HepG2 (cell line): Measurements from ENCODE around the gene PLSCR1. TPM values are rescaled to one million over a fixed set of nuclear protein-coding genes. Genes with fewer than 3 reads are reported as not detected.

ENCODE experiments used
- ATAC-seq: fragments of 200-7000 bp; cut with Tn5 transposase; 3 replicates; pipeline ENCODE4 v1.9.1; 2020; ENCODE audit warnings: mild to moderate bottlenecking, moderate library complexity
- BruUV-seq: library from RNA; stranded (reverse); fragments of 400-500 nt; replicated peaks from 2 replicates; lab custom pipeline; 2021; lab: Mats Ljungman, UMichigan
- CTCF ChIA-PET: fragments of 300-600 bp; formaldehyde crosslinking; extraction: SDS; loops from one replicate; lab custom pipeline; 2021; ENCODE audit warnings: low total read pairs, inconsistent platforms, low intra/inter-chr PET ratio; lab: Yijun Ruan, JAX
- POLR2A ChIA-PET: fragments of 350-600 bp; sonication (Branson Sonifier 250); formaldehyde crosslinking; loops from one replicate; lab custom pipeline; 2020; ENCODE audit warnings: antibody characterized with exemption, inconsistent platforms; lab: Yijun Ruan, JAX
- DNase-seq: peaks from one replicate; pipeline ENCODE4 v3.0.0-alpha.2; 2015; ENCODE audit warnings: low spot score
- FAIRE-seq: peaks from 3 replicates; lab custom pipeline; 2011; peaks lifted over from hg19 to GRCh38; lab: Jason Lieb, UNC
- H2AFZ ChIP-seq: one replicate; pipeline ENCODE4 v1.6.1; 2011; ENCODE audit warnings: low read length, inconsistent platforms
- H3K27ac ChIP-seq: fragments of 300-600 bp; 3 replicates; pipeline ENCODE4 v1.8.0; 2011; ENCODE audit warnings: mixed run types, mild to moderate bottlenecking, mixed read lengths, low read length, inconsistent platforms; ENCODE audit not compliant: insufficient read depth; ENCODE audit errors: extremely low read length
- H3K27me3 ChIP-seq, 2 experiments: fragments of 200-600 bp in 1 of 2; 2 replicates in 1 of 2; 3 replicates in 1 of 2; pipeline versions ENCODE4 v1.6.0 to v1.8.0; 2011; ENCODE audit warnings: low read length in 2 of 2, mild to moderate bottlenecking in 2 of 2, moderate library complexity in 2 of 2, inconsistent platforms in 1 of 2; ENCODE audit not compliant: insufficient read depth in 2 of 2, control insufficient read depth in 1 of 2
- H3K36me3 ChIP-seq, 2 experiments: fragments of 200-600 bp in 1 of 2; replicated peaks in 1 of 2; 2 replicates in 1 of 2; 3 replicates in 1 of 2; pipeline versions ENCODE4 v1.5.1 to v1.8.0; 2011; ENCODE audit warnings: low read length in 2 of 2, inconsistent platforms in 1 of 2; ENCODE audit not compliant: insufficient read depth in 2 of 2, control insufficient read depth in 1 of 2
- H3K4me1 ChIP-seq: 2 replicates; pipeline ENCODE4 v1.5.1; 2012; ENCODE audit warnings: low read length, inconsistent platforms; ENCODE audit not compliant: insufficient read depth
- H3K4me2 ChIP-seq: 2 replicates; pipeline ENCODE4 v1.6.0; 2011; ENCODE audit warnings: low read depth, low read length, inconsistent platforms
- H3K4me3 ChIP-seq, 3 experiments: fragments of 200-600 bp in 1 of 3; sonication (generic), shearing (Covaris generic) in 1 of 3; replicated peaks in 1 of 3; 2 replicates each; pipeline ENCODE4 v1.5.1; 2011 to 2016; ENCODE audit warnings: low read length in 3 of 3, inconsistent platforms in 2 of 3, low read depth in 2 of 3, mild to moderate bottlenecking in 2 of 3, control low read depth in 1 of 3, mixed read lengths in 1 of 3; ENCODE audit not compliant: insufficient read depth in 1 of 3
- H3K79me2 ChIP-seq: one replicate; pipeline ENCODE4 v1.6.1; 2011; ENCODE audit warnings: low read length, inconsistent platforms; ENCODE audit not compliant: insufficient read depth
- H3K9ac ChIP-seq: 2 replicates; pipeline ENCODE4 v1.6.0; 2011; ENCODE audit warnings: mild to moderate bottlenecking, low read depth, low read length, inconsistent platforms; ENCODE audit not compliant: insufficient read depth
- H3K9me3 ChIP-seq: 2 replicates; pipeline ENCODE4 v1.5.1; 2012; ENCODE audit warnings: mild to moderate bottlenecking, low read length
- H4K20me1 ChIP-seq: 2 replicates; pipeline ENCODE4 v1.6.0; 2011; ENCODE audit warnings: inconsistent platforms, mild to moderate bottlenecking, low read length, moderate library complexity; ENCODE audit not compliant: insufficient read depth
- BHLHE40 ChIP-seq: IDR thresholded peaks from 2 replicates; pipeline ENCODE4 v1.6.1; 2011; ENCODE audit warnings: low read length, improper control_type of control experiment
- BORCS8-MEF2B ChIP-seq: sonication (generic); formaldehyde crosslinking; IDR thresholded peaks from 2 replicates; pipeline ENCODE4 v1.8.0; 2022; ENCODE audit warnings: mild to moderate bottlenecking, missing genetic modification reagents
- CEBPB ChIP-seq: IDR thresholded peaks from 2 replicates; pipeline ENCODE4 v1.6.1; 2011; ENCODE audit warnings: low read depth, low read length, improper control_type of control experiment, borderline replicate concordance
- FOSL2 ChIP-seq: sonication (generic); formaldehyde crosslinking; IDR thresholded peaks from 2 replicates; pipeline ENCODE4 v1.4.0; 2020; ENCODE audit warnings: missing genetic modification reagents
- HHEX ChIP-seq: IDR thresholded peaks from 2 replicates; pipeline ENCODE4 v1.6.1; 2016; ENCODE audit warnings: control low read depth
- RFXANK ChIP-seq: IDR thresholded peaks from 2 replicates; pipeline ENCODE4 v1.6.1; 2016
- SMARCC2 ChIP-seq: fragments of 450-650 bp; IDR thresholded peaks from 2 replicates; pipeline ENCODE4 v1.6.1; 2017; ENCODE audit warnings: antibody characterized with exemption, mild to moderate bottlenecking
- ZNF703 ChIP-seq: sonication (generic); formaldehyde crosslinking; IDR thresholded peaks from 2 replicates; pipeline ENCODE4 v1.5.1; 2020; ENCODE audit warnings: missing genetic modification reagents, mild to moderate bottlenecking, moderate library complexity, borderline replicate concordance
- WGBS: methylation state at CpG from one replicate; pipeline ENCODE4 v1.1.6; 2017; ENCODE audit warnings: low lambda C conversion rate; 5-methylcytosine and 5-hydroxymethylcytosine counted together
- in situ Hi-C: cut with HindIII; loops from 2 replicates; pipeline ENCODE4 v1.10.0; 2017; ENCODE audit warnings: low pct_unique_long_range_greater_than_20kb; ENCODE audit not compliant: extremely low pct_ligation_motif_present
- intact Hi-C: fragments of 100-400 bp; cut with micrococcal nuclease; formaldehyde crosslinking; loops from one replicate; pipeline ENCODE4 v1.10.0; 2022; ENCODE audit not compliant: unreplicated experiment
- polyA plus RNA-seq, 8 experiments: library from polyadenylated mRNA; depleted of rRNA in 3 of 8; stranded (reverse) in 7 of 8; unstranded in 1 of 8; fragments of >200 nt; fragmentation: Illumina TruSeq in 4 of 8; extraction: Trizol in 4 of 8; gene quantifications; 2 replicates each; pipeline versions ENCODE4 v1.2.1 to v1.2.3, GENCODE V29; 2011 to 2016; ENCODE audit warnings: low read depth in 4 of 8, missing spikeins in 1 of 8, mixed read lengths in 1 of 8; ENCODE audit not compliant: insufficient read depth in 1 of 8
- total RNA-seq, 5 experiments: library from RNA; depleted of rRNA; stranded (reverse); fragments of >200 nt; fragmentation: Illumina TruSeq; extraction: Trizol; gene quantifications; 2 replicates each; pipeline ENCODE4 v1.2.3, GENCODE V29; 2016; ENCODE audit warnings: low read depth in 1 of 5
- TF ChIP-seq, protein P1 (sequence below): fragments of 450-650 bp; IDR thresholded peaks from 2 replicates; pipeline ENCODE4 v1.6.1; 2016

Gene PLSCR1
- total and polyA plus RNA-seq, 2 of the 13 experiments (the other 11 are each of a cell fraction or from before 2014, with no cell fraction given): 33.8 to 34.1 TPM

DNA sequence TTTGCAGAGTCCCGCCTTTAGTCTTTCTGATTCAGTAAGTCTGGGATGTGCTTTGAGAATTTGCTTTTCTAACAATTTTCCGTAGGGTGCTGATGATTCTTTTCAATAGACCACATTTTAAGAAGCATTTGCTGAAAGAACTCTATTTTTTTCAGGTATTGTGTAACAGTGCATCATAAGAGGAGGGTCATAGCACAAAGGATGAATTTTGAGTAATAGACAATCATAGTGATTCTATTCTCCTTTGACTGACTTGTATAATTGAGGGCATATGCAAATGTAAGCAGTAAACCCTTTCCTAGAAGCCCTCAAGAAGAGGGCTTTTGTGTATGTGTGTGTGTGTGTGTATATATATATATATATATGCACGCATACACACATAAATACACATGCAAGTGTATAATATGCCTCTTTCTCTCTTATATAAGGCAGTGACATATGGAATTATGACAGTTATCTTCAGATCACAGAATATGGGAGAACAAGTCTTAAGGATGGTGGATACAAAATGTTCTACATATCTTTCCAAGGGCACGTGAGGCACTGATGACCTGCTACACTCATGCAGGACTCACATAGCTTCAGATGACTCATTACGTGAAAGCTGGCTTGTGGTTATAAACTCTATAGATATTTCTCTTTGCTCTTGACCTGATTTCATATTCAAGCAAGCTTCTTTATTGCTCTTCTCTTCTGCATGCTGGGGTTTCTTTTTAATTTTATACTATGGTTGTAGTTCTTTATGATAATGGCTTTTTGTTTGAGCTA is 6.5 kb upstream of the PLSCR1 start:
- ChIA-PET POLR2A (no interaction called here), CTCF (no interaction called here)
- H4K20me1 ChIP-seq: no peaks in the 10 kb centered on the region
- no peak overlapping the region for H3K4me2 ChIP-seq
- no peak overlapping the region for H3K9ac ChIP-seq
- H3K4me3 ChIP-seq: no peak overlapping the region
- ATAC-seq (no peak), FAIRE-seq (no peak), DNase-seq (no peak)
- intact Hi-C loops: no loop called here
- BruUV-seq: no TSS peak
- H3K36me3 ChIP-seq: no peaks in the 10 kb centered on the region
- H3K27ac ChIP-seq: no peak overlapping the region
- 0 out of 5 replicates have a peak, but pooled peaks cover 0 to 4% of the 10 kb centered on the region in 2 experiments for H3K27me3 ChIP-seq
- H2AFZ ChIP-seq: no peak overlapping the region
- in situ Hi-C loops: no loop called here
- no peaks in the 10 kb centered on the region for H3K79me2 ChIP-seq
- TF ChIP-seq CEBPB: 0 out of 2 replicates have a peak, but pooled peaks have one; percentile 24
- TF ChIP-seq FOSL2 (CRISPR knock-in tag): peak; percentile 47; the same call in 1 of the 2 replicates
- TF ChIP-seq SMARCC2: no peak
- peak; percentile 78 for TF ChIP-seq BHLHE40
- TF ChIP-seq, protein P1, sequence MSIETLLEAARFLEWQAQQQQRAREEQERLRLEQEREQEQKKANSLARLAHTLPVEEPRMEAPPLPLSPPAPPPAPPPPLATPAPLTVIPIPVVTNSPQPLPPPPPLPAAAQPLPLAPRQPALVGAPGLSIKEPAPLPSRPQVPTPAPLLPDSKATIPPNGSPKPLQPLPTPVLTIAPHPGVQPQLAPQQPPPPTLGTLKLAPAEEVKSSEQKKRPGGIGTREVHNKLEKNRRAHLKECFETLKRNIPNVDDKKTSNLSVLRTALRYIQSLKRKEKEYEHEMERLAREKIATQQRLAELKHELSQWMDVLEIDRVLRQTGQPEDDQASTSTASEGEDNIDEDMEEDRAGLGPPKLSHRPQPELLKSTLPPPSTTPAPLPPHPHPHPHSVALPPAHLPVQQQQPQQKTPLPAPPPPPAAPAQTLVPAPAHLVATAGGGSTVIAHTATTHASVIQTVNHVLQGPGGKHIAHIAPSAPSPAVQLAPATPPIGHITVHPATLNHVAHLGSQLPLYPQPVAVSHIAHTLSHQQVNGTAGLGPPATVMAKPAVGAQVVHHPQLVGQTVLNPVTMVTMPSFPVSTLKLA: no peak
- TF ChIP-seq BORCS8-MEF2B (CRISPR knock-in tag): no peak
- no peak for TF ChIP-seq RFXANK (CRISPR knock-in tag)
- no peak for TF ChIP-seq HHEX
- no peak for TF ChIP-seq ZNF703 (CRISPR knock-in tag)
- WGBS: 50% methylated on average over 5 of the region's 5 CpGs
- H3K9me3 ChIP-seq: no peaks in the 10 kb centered on the region
- peaks cover 19% of the 10 kb centered on the region for H3K4me1 ChIP-seq
